GM12864 (cell line): Measurements from ENCODE around the gene TRIM63.

Experiments used
- DNase-seq: peaks from one replicate; pipeline ENCODE4 v3.0.0-alpha.2; 2011; ENCODE audit warnings: low read depth
- H3K4me3 ChIP-seq: 2 replicates; pipeline ENCODE4 v1.5.1; 2011; ENCODE audit warnings: mild to moderate bottlenecking, low read depth, low read length, control low read depth
- CTCF ChIP-seq: IDR thresholded peaks from 2 replicates; pipeline ENCODE4 v1.5.1; 2011; ENCODE audit warnings: low read depth, mild to moderate bottlenecking, moderate library complexity, low read length, control low read depth, inconsistent platforms; ENCODE audit errors: missing control alignments

Gene TRIM63

GRCh38 chr1:26035203-26035958 is 32.0 kb downstream of the TRIM63 start:
- no peak for TF ChIP-seq CTCF
- H3K4me3 ChIP-seq: peak overlapping the region; percentile 57
- DNase-seq: peak; percentile 65

GRCh38 chr1:26034504-26035202 is 32.8 kb downstream of the TRIM63 start:
- TF ChIP-seq CTCF: no peak
- no peak for DNase-seq
- peak overlapping the region; percentile 57 for H3K4me3 ChIP-seq

- H3K4me3 ChIP-seq: no peak overlapping the region
- DNase-seq: no peak
Observed at GRCh38 chr1:26032656-26033357, 34.6 kb downstream of the TRIM63 start.

GRCh38 chr1:26031611-26032220 is 35.7 kb downstream of the TRIM63 start:
- DNase-seq: no peak
- no peak for TF ChIP-seq CTCF
- H3K4me3 ChIP-seq: no peak overlapping the region

More at GRCh38 chr1:26032656-26033357, 34.6 kb downstream of the TRIM63 start:
- TF ChIP-seq CTCF: no peak

GRCh38 chr1:26031196-26031595 is 36.2 kb downstream of the TRIM63 start:
- H3K4me3 ChIP-seq: no peak overlapping the region
- no peak for TF ChIP-seq CTCF
- no peak for DNase-seq

- DNase-seq: no peak
- H3K4me3 ChIP-seq: no peak overlapping the region
- no peak for TF ChIP-seq CTCF
Observed at GRCh38 chr1:26029864-26030481, 37.5 kb downstream of the TRIM63 start.
